HG03159 (cell line): ENCODE measurements around the gene EPB41L2.
"Not testable (repeated sequence)": the region's sequence is repeated elsewhere in the genome, so short reads cannot be mapped to it uniquely, and the experiment has no call there.

Experiments
- ATAC-seq: cut with Tn5 transposase; IDR thresholded peaks from one replicate; pipeline ENCODE4 v1.9.1; 2021; ENCODE audit warnings: mild to moderate bottlenecking, moderate library complexity; ENCODE audit not compliant: unreplicated experiment

The EPB41L2 gene

GRCh38 chr6:130922922-130923321 is 140.1 kb downstream of the EPB41L2 start:
- ATAC-seq = no peak

DNA sequence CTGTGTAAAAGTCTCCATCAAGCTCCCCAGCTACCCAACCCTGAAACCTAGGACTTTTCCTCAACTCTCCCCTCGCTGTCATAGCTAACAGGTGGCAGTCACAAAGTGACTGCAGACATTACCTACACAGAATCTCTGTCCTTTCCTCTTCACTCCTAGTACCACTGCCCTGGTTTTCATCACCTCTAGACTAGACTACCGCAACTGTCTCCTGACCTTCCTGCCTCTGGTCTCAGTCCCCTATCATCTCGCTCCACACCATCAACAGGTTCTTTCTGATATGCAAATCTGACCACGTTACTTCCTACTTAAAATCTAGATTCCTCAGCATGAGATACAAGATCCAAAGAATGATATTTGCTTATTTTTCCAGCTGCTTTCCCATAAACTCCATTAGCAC is 142.1 kb downstream of the EPB41L2 start:
- ATAC-seq = no peak

- ATAC-seq = no peak
Observed at GRCh38 chr6:130918171-130918570, 144.9 kb downstream of the EPB41L2 start.

DNA sequence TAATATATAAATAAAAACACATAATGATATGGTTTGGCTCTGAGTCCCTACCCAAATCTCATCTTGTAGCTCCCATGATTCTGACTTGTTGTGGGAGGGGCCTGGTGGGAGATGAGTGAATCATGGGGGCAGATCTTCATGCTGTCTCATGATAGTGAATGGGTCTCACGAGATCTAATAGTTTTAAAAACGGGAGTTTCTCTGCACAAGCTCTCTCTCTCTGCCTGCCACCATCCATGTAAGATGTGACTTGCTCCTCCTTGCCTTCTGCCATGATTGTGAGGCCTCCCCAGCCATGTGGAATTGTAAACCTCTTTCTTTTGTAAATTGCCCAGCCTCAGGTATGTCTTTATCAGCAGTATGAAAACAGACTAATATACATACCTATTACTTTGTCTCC is 147.4 kb downstream of the EPB41L2 start:
- not testable (repeated sequence) for ATAC-seq

DNA sequence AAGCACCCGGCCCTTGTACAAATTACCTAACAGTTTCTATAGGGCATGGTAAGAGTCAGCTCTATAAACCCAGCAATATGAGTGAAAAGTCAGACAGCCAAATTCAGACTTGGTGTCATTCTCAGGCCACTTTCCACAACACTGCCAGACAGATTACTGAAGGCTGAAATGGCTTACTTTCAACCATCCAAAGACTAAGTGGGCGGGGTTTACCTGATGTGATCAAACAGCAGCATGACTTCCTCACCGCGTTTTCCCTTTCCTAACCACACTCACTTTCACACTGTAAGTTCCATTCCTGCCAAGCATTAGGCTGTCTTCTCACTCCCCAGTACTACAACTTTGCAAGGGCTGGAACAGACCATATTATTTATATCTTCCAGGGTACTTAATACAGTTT is 149.9 kb downstream of the EPB41L2 start:
- ATAC-seq = peak; percentile 85

- ATAC-seq = no peak
Observed at GRCh38 chr6:130912434-130912833, 150.6 kb downstream of the EPB41L2 start.

GRCh38 chr6:130908958-130909357 is 154.1 kb downstream of the EPB41L2 start:
- no peak for ATAC-seq

DNA sequence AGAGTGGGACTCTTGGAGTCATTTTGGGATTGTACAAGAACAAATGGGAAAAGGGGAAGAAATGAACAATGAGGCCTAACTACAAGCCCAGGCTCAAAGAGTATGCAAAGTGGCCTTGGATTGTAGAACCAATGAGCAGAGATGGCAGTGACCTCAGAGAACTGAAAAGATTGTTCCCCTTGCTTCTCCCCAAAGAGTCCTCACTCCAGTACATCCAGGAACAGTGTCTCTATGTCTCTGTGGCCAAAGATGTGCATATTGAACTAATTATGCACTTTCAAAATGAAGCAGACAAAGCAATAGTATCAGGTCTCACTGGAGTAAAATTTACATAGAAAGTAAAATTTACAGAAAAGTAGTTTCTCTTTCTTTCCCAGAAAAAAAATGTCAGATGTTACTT is 154.9 kb downstream of the EPB41L2 start:
- ATAC-seq = no peak

DNA sequence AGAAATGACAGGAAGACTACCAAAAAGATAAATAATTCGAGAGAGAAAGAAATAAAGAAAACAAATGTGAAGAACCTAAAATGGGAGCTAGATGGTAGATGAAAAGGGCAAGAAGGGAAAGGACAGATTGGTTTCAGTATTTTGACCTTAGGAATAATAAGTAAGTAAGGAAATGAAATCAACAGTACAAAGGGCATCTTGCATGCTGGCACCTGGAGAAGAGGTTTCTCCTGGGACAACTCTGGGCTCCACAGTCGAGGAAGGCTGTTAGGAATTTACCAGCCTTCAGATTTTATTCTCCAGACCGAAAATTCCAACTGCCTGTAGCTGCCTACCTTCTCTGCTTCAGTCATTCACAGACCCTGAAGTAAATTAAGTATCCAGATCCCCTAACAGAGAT is 155.4 kb downstream of the EPB41L2 start:
- ATAC-seq = no peak

GRCh38 chr6:130906736-130907381 is 156.2 kb downstream of the EPB41L2 start:
- no peak for ATAC-seq

GRCh38 chr6:130903602-130904001 is 159.4 kb downstream of the EPB41L2 start:
- ATAC-seq = no peak

GRCh38 chr6:130903007-130903406 is 160.0 kb downstream of the EPB41L2 start:
- ATAC-seq = no peak

DNA sequence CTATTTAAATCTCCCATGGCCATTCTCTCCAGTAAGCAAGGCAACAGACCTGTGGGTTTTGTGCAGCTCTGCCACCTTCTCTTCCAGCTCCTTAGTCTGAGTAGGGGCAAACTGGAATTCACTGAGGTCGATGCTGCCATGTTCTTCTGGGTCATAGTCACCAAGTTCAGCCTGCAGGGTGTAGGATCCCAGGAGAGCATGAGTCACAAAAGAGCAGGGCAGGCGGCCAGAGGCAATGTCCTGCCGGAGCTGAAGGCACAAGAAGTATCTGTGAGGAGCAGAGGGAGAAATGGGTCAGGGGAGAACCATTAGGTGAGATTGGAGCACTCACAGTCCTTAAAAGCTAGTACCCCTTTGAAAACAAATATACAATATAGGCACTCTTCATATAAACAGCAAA is 162.1 kb downstream of the EPB41L2 start:
- ATAC-seq = no peak

GRCh38 chr6:130896249-130896648 is 166.8 kb downstream of the EPB41L2 start:
- no peak for ATAC-seq

DNA sequence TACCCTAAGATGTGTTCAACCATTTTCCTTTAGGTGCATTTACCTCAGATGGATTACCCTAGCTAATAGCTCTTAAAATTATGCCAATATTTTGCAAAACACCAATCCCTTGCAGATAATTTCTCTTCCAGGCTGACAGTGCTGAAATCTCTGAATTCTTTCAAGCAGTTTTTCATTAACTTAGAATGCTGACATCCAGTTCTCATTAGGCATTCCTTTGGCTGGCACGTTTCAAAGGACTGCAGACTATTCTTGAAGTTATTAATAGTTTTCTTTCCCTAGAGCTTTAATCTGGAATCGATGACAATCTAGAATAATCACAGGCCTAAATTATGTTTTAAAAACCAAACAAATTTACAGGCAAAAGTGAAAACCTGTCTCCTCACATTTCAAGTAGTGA is 167.5 kb downstream of the EPB41L2 start:
- ATAC-seq = no peak

DNA sequence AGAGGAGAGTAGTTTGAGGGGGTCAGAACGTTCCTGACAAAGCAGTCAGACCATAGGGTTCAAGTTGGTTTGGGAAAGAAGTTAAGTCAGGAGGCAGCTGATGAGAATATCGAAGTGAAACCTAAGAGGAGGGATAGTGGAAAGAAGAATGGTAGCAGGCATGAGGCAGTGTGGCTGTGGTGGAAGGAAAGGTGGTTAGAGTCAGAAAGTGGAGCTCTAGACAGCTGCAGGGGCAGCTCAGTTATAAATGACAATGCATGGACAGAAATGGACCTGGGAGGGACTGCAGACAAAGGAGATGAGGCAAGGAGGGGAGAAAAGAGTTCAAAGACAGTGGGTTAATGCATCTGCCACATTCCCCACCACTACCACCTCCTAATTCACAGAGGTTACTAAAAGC is 169.3 kb downstream of the EPB41L2 start:
- ATAC-seq = no peak

GRCh38 chr6:130893277-130893676 is 169.8 kb downstream of the EPB41L2 start:
- no peak for ATAC-seq

GRCh38 chr6:130890521-130890971 is 172.5 kb downstream of the EPB41L2 start:
- no peak for ATAC-seq

DNA sequence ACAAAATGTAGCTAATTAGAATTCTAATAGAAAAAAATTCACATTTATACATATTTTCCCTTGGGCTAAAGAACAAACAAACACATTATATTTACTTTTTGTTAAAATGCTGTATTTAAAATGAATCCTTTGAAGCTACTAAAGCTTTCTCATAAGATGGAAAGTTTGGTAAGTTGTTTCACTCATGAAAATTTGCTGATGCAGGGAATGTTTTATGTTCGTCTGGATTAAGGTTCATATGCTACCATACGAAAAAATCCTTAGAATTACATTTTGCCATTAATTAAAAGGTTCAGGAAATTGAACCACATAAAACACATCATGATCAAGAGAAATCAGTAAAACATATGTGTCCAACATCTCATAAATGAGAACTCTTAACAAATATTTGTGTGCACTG is 173.6 kb downstream of the EPB41L2 start:
- ATAC-seq = no peak

DNA sequence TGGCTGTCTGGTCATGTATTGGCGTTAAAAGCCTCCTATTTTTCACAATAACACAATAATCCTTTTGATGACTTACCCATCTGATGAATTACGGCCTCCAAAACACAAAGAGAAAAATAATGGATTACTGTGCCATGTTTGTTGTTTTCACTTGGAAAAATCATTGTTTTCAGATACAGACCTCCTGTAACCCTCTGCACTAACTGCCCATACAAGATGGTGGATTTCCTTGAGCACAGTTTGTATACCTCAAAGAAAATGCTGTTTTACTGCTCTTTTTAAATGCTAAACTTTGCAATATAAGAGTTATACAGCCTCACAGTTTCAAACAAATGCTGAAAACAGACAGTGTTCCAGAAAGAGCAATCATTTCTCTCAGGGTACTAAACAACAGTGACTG is 174.8 kb downstream of the EPB41L2 start:
- no peak for ATAC-seq

DNA sequence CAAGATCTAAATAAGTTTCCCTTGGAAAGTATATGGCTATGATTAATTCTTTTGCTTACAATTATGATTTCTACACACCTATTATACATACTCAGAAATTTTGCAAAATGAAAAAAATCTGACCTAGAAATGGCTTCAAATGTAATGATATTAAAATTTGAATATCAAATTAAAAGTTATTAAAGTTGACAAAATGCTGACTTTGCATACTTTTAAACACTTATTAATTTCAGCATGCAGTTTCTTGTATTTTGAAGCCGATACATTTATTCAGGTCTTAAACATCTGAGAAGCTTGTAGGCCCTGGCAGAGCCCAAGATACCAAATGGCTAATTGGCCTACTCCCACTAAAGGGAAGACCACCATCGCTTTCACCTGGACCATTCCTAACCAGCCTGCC is 176.1 kb downstream of the EPB41L2 start:
- no peak for ATAC-seq

DNA sequence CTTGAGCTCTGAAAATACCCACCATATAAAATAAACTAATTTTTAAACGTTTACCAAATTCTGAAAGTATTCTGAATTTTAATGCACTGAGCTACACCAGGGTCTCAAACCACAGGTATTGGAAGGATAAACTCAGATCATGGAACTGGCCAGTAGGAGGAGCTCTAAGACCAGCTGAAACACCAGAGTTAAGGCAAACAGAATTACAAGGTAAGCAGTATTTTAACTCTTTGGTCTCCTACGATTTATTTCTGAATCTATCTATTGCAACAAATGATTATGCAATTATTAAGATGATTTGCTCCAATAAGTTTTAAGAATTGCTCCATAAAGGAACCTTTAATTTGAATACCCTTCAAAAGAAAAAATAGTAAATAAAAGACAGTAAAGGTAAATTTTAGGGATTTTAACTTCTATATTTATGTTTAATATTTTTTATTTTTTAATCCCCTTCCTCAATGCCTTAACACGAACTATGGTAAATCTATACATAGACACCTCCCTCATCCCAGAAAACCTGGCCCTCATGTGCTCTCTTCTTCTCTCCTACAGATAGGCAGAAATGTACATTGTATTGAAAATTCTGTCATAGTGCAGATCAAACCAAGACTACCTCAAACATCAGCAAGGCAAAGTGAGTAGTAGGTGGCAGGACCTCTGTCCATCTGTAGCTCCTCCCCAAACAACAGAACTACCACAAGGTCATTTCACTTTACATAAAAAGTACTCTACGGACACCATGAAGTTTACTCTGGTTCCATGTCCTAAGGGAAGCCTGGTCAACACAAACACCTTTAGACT is 177.5 kb downstream of the EPB41L2 start:
- ATAC-seq = peak; percentile 97
